Measurements from ENCODE around the gene SLC6A12.

The SLC6A12 gene

GRCh38 chr12:184811-185575 lies 29.0 kb downstream of the SLC6A12 start:
- no peaks in the 10 kb centered on the region for H3K9me3 ChIP-seq (ENCODE audit: control insufficient read depth, insufficient read depth, low read depth, low read length)
- TF ChIP-seq ZBTB7A (tag by site-specific recombination; IDR thresholded peaks at IDR 0.05; ENCODE audit: low read depth) (no peak), ZBTB6 (tag by site-specific recombination; IDR thresholded peaks at IDR 0.05) (no peak), PRDM10 (tag by site-specific recombination; IDR thresholded peaks at IDR 0.05) (no peak), ZNF175 (tag by site-specific recombination; IDR thresholded peaks at IDR 0.05) (no peak), ZNF449 (tag by site-specific recombination; IDR thresholded peaks at IDR 0.05) (no peak), ZFP41 (tag by site-specific recombination; IDR thresholded peaks at IDR 0.05; ENCODE audit: borderline replicate concordance) (no peak), PATZ1 (tag by site-specific recombination; IDR thresholded peaks at IDR 0.05) (no peak), ZSCAN16 (tag by site-specific recombination; IDR thresholded peaks at IDR 0.05) (no peak), ZNF214 (tag by site-specific recombination; IDR thresholded peaks at IDR 0.05; ENCODE audit: borderline replicate concordance) (no peak), TSHZ1 (tag by site-specific recombination; IDR thresholded peaks at IDR 0.05; ENCODE audit: borderline replicate concordance) (no peak)
- CTCF ChIA-PET: interaction anchor here (0.6 kb wide), 1 partner anchor 33 kb away, joined by 4 read pairs; no protein-coding TSS in a partner anchor
- no peaks in the 10 kb centered on the region for H3K36me3 ChIP-seq (ENCODE audit: control insufficient read depth in 2 of 2, insufficient read depth in 1 of 2, low read length in 2 of 2)
- POLR2A ChIA-PET: no interaction called here
- H3K4me3 ChIP-seq (ENCODE audit: low read depth, low read length): no peak overlapping the region
- no peak overlapping the region for H3K27ac ChIP-seq (ENCODE audit: extremely low read depth, low read depth, low read length)
- H3K4me1 ChIP-seq (ENCODE audit: control insufficient read depth, insufficient read depth, low read length): no peaks in the 10 kb centered on the region

- no peak overlapping the region for H3K27ac ChIP-seq (ENCODE audit: extremely low read depth, low read depth, low read length)
- ChIA-PET CTCF (no interaction called here), POLR2A (no interaction called here)
- H3K4me1 ChIP-seq (ENCODE audit: control insufficient read depth, insufficient read depth, low read length): no peaks in the 10 kb centered on the region
- no peak overlapping the region for H3K4me3 ChIP-seq (ENCODE audit: low read depth, low read length)
- TF ChIP-seq ZIC2 (tag by site-specific recombination; IDR thresholded peaks at IDR 0.05): peak; percentile 52
- TF ChIP-seq ZNF621 (tag by site-specific recombination; IDR thresholded peaks at IDR 0.05): no peak
- TF ChIP-seq PBX3 (CRISPR knock-in tag; IDR thresholded peaks at IDR 0.05): no peak
- TF ChIP-seq ZFHX2 (tag by site-specific recombination; conservative IDR thresholded peaks at IDR 0.05): peak; percentile 36
- 0 out of 2 replicates have a peak, but pooled peaks have one; percentile 34 for TF ChIP-seq WT1 (tag by site-specific recombination; IDR thresholded peaks at IDR 0.05)
- no peaks in the 10 kb centered on the region for H3K9me3 ChIP-seq (ENCODE audit: control insufficient read depth, insufficient read depth, low read depth, low read length)
- H3K36me3 ChIP-seq (ENCODE audit: control insufficient read depth in 2 of 2, insufficient read depth in 1 of 2, low read length in 2 of 2): no peaks in the 10 kb centered on the region
Measured at GRCh38 chr12:182381-182892, 31.5 kb downstream of the SLC6A12 start.
